Uterus (tissue), 2 donors: ENCODE results near the gene UBE2J1.

ENCODE experiments used
- CTCF ChIP-seq, 4 experiments: fragments of 200-600 bp in 2 of 4; fragments of 450-650 bp in 2 of 4; sonication (generic) in 2 of 4; IDR thresholded peaks; one replicate each; pipeline ENCODE4 v1.5.1; 2016 to 2019; ENCODE audit warnings: antibody characterized with exemption in 4 of 4, mild to moderate bottlenecking in 2 of 4, moderate library complexity in 1 of 4
- POLR2A ChIP-seq, 2 donors: fragments of 450-650 bp; IDR thresholded peaks; one replicate each; pipeline ENCODE4 v1.6.1; 2016; ENCODE audit warnings: antibody characterized with exemption in 2 of 2, mild to moderate bottlenecking in 1 of 2, moderate library complexity in 1 of 2

- TF ChIP-seq CTCF (IDR thresholded peaks at IDR 0.05) (no peak), POLR2A (IDR thresholded peaks at IDR 0.05) (no peak)
These were observed 26.8 kb upstream of the UBE2J1 start for GRCh38 chr6:89379281-89379680.
